ENCODE results near the gene PLA1A.
A peak's percentile ranks its signal among the peaks of the same experiment; 100 is the strongest.

Gene PLA1A

DNA sequence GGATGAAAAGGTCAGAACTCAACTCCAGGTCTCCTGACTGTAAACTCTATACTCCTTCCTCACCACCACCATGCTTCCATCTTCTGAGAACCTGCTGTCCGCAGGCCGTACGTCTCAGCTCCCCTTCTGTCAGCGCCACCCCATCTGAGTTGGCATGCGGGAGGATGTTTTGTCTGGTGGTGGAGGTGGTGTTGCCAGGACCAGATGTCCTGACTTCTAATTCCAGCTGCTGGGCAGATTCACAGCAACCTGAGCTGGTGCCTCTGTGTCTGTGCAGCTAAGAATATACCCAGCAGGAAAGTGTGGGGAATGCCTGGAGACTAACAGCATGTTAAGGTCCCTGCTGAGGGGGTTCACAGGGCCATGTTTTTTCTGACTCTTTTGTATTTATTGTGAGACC lies 23.2 kb downstream of the PLA1A start:
- Histone ChIP-seq H3K4me3 (ENCODE audit: low read length in 2 of 2) (no peak overlapping the region), H3K36me3 (replicated peaks in 1 of 2; ENCODE audit: control insufficient read depth in 2 of 2, insufficient read depth in 2 of 2, low read length in 2 of 2) (no peaks in the 10 kb centered on the region), H3K27ac (replicated peaks; ENCODE audit: low read length) (no peak overlapping the region), H4K91ac (ENCODE audit: low read depth, low read length, poor library complexity) (no peak overlapping the region), H3K23ac (ENCODE audit: low read depth, low read length, poor library complexity) (no peak overlapping the region), H2AFZ (ENCODE audit: low read length) (no peak overlapping the region), H3K9ac (ENCODE audit: low read depth, low read length, poor library complexity) (no peak overlapping the region), H3K4me2 (ENCODE audit: insufficient read depth, low read length, poor library complexity, severe bottlenecking) (no peak overlapping the region), H3K4ac (ENCODE audit: low read length) (no peak overlapping the region), H3K27me3 (ENCODE audit: control insufficient read depth in 3 of 3, insufficient read depth in 3 of 3, low read depth in 1 of 3, low read length in 3 of 3) (peaks cover 0 to 25% (median 0%) of the 10 kb centered on the region in 3 experiments), H3K18ac (ENCODE audit: low read length) (no peak overlapping the region), H2BK15ac (ENCODE audit: low read length) (no peak overlapping the region), H2BK12ac (ENCODE audit: low read length) (no peak overlapping the region), H2AK5ac (ENCODE audit: low read depth, low read length) (no peak overlapping the region), H4K8ac (ENCODE audit: low read depth, low read length) (no peak overlapping the region), H3K4me1 (ENCODE audit: control insufficient read depth in 2 of 2, insufficient read depth in 1 of 2, low read depth in 1 of 2, low read length in 2 of 2) (peaks cover 4% of the 10 kb centered on the region in 2 donors), H3K14ac (ENCODE audit: low read length) (no peak overlapping the region), H2BK120ac (ENCODE audit: low read depth, low read length) (no peak overlapping the region), H3K9me3 (replicated peaks in 1 of 2; ENCODE audit: control insufficient read depth in 2 of 2, insufficient read depth in 1 of 2, low read depth in 1 of 2, low read length in 2 of 2) (no peaks in the 10 kb centered on the region), H2BK5ac (ENCODE audit: low read length) (no peak overlapping the region), H3K79me1 (ENCODE audit: low read depth, low read length) (no peaks in the 10 kb centered on the region)
- no CpG with 5 or more reads among the region's 5 CpGs for WGBS, 2 donors (ENCODE audit: extremely low coverage in 2 of 2, insufficient read length in 2 of 2, insufficient replicate concordance in 1 of 2)
- DNase-seq (ENCODE audit: low spot score) = no peak

DNA sequence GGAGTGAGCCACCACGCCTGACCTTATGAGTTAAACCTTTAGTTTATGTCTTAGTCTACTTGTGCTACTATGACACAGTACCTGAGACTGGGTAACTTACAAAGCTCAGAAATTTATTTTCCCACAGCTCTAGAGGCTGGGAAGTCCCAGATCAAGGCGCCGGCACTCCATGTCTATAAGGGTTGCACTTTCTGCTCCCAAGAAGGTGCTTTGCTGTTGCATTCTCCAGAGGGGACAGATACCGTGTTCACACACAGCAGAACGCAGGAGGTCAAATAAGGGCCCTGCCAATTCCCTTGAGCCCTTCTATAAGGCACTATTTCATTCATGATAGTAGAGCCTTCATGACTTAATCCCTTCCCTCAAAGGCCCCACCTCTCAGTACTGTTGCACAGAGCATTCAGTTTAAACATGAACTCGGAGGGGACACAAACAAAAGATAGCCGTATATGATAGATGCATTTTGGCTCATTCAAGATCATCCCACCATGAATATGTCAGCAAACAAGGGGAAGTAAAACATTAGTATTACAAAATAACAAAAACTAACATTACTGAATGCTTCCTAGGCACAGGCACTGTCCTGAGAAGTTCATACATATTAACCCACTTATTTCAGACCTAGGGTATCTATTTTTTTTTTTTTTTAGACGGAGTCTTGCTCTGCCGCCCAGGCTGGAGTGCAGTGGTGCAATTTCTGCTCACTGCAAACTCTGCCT lies 26.5 kb downstream of the PLA1A start:
- DNase-seq (ENCODE audit: low spot score) = no peak
- Histone ChIP-seq H3K4me3 (ENCODE audit: low read length in 2 of 2) (no peak overlapping the region), H3K9ac (ENCODE audit: low read depth, low read length, poor library complexity) (no peak overlapping the region), H3K14ac (ENCODE audit: low read length) (no peak overlapping the region), H3K79me1 (ENCODE audit: low read depth, low read length) (no peaks in the 10 kb centered on the region), H3K4me2 (ENCODE audit: insufficient read depth, low read length, poor library complexity, severe bottlenecking) (no peak overlapping the region), H3K9me3 (replicated peaks in 1 of 2; ENCODE audit: control insufficient read depth in 2 of 2, insufficient read depth in 1 of 2, low read depth in 1 of 2, low read length in 2 of 2) (no peaks in the 10 kb centered on the region), H3K27me3 (ENCODE audit: control insufficient read depth in 3 of 3, insufficient read depth in 3 of 3, low read depth in 1 of 3, low read length in 3 of 3) (peaks cover 0 to 12% (median 0%) of the 10 kb centered on the region in 3 experiments), H2BK120ac (ENCODE audit: low read depth, low read length) (no peak overlapping the region), H2AK5ac (ENCODE audit: low read depth, low read length) (no peak overlapping the region), H3K18ac (ENCODE audit: low read length) (no peak overlapping the region), H3K36me3 (replicated peaks in 1 of 2; ENCODE audit: control insufficient read depth in 2 of 2, insufficient read depth in 2 of 2, low read length in 2 of 2) (no peaks in the 10 kb centered on the region), H3K23ac (ENCODE audit: low read depth, low read length, poor library complexity) (no peak overlapping the region), H3K4ac (ENCODE audit: low read length) (no peak overlapping the region), H4K8ac (ENCODE audit: low read depth, low read length) (no peak overlapping the region), H3K4me1 (ENCODE audit: control insufficient read depth in 2 of 2, insufficient read depth in 1 of 2, low read depth in 1 of 2, low read length in 2 of 2) (peaks cover 7 to 11% of the 10 kb centered on the region in 2 donors), H3K27ac (replicated peaks; ENCODE audit: low read length) (no peak overlapping the region), H2BK12ac (ENCODE audit: low read length) (no peak overlapping the region), H2AFZ (ENCODE audit: low read length) (no peak overlapping the region), H2BK15ac (ENCODE audit: low read length) (no peak overlapping the region), H4K91ac (ENCODE audit: low read depth, low read length, poor library complexity) (no peak overlapping the region), H2BK5ac (ENCODE audit: low read length) (no peak overlapping the region)
- no CpG with 5 or more reads among the region's 9 CpGs for WGBS, 2 donors (ENCODE audit: extremely low coverage in 2 of 2, insufficient read length in 2 of 2, insufficient replicate concordance in 1 of 2)

DNA sequence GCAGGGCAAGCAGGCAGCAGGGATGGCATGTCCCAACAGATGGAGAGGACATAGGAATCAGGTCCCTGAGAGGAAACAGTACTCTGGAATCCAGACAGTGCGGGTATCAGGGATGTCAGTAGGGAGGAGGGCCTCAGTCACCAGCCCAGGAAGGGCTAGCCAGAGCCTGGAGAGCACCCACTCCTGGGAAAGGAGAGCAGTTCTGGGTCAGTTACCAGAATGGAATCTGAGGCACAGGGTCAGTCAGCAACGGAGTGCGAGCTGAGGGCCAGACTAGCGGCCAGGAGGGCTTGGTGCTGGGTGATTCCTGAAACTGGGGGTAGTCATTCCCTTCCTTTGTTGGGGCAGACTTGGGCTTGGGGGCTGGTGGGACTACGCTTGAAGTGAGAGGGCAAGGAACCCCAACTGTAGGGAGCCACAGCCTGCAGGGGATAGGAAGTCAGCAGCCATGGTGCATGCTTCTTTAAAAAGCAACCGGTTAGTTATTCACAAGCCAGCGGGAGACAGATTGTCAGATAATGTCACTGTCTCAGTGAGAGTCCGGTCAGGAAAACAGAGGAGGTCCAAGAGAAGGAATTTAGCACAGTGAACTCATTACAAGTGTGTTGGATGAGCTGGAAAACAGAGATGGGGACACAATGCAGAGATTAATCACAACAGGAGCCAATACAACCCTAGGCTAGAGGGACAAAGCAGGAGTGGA lies 27.9 kb downstream of the PLA1A start:
- Histone ChIP-seq H3K18ac (ENCODE audit: low read length) (peak overlapping the region; percentile 2), H3K79me1 (ENCODE audit: low read depth, low read length) (no peaks in the 10 kb centered on the region), H2BK15ac (ENCODE audit: low read length) (no peak overlapping the region), H3K27ac (replicated peaks; ENCODE audit: low read length) (no peak overlapping the region), H4K91ac (ENCODE audit: low read depth, low read length, poor library complexity) (no peak overlapping the region), H3K9me3 (replicated peaks in 1 of 2; ENCODE audit: control insufficient read depth in 2 of 2, insufficient read depth in 1 of 2, low read depth in 1 of 2, low read length in 2 of 2) (no peaks in the 10 kb centered on the region), H3K4me2 (ENCODE audit: insufficient read depth, low read length, poor library complexity, severe bottlenecking) (no peak overlapping the region), H3K9ac (ENCODE audit: low read depth, low read length, poor library complexity) (no peak overlapping the region), H4K8ac (ENCODE audit: low read depth, low read length) (no peak overlapping the region), H3K23ac (ENCODE audit: low read depth, low read length, poor library complexity) (no peak overlapping the region), H3K27me3 (ENCODE audit: control insufficient read depth in 3 of 3, insufficient read depth in 3 of 3, low read depth in 1 of 3, low read length in 3 of 3) (peaks cover 0 to 4% (median 0%) of the 10 kb centered on the region in 3 experiments), H2BK12ac (ENCODE audit: low read length) (peak overlapping the region; percentile 31), H3K14ac (ENCODE audit: low read length) (no peak overlapping the region), H3K36me3 (replicated peaks in 1 of 2; ENCODE audit: control insufficient read depth in 2 of 2, insufficient read depth in 2 of 2, low read length in 2 of 2) (no peaks in the 10 kb centered on the region), H2BK5ac (ENCODE audit: low read length) (no peak overlapping the region), H3K4ac (ENCODE audit: low read length) (no peak overlapping the region), H3K4me3 (ENCODE audit: low read length in 2 of 2) (peak overlapping the region in 1 of 2 donors; percentile 5), H3K4me1 (ENCODE audit: control insufficient read depth in 2 of 2, insufficient read depth in 1 of 2, low read depth in 1 of 2, low read length in 2 of 2) (peaks cover 7 to 12% of the 10 kb centered on the region in 2 donors), H2AK5ac (ENCODE audit: low read depth, low read length) (no peak overlapping the region), H2BK120ac (ENCODE audit: low read depth, low read length) (no peak overlapping the region), H2AFZ (ENCODE audit: low read length) (peak overlapping the region; percentile 92)
- DNase-seq (ENCODE audit: low spot score) = no peak
- WGBS, 2 donors (ENCODE audit: extremely low coverage in 2 of 2, insufficient read length in 2 of 2, insufficient replicate concordance in 1 of 2) = no CpG with 5 or more reads among the region's 8 CpGs

DNA sequence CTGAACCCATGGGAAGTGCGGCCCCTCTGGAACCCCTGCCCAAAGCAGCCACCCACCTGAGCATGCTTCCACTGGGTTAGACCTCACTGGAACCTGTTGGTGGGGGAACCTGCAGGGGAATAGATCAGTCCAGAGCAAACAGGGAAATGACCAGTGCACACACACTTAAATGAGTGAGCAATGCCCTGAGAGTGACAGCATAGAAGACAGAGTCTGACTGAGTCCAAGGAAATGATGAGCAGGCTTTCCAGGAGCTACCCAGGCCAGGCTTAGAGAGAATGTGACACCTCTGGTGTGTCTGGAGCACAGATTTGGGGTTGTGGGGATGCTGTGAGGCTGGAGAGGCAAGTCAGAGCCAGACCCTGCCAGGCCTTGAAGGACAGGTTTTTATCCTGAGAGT lies 28.5 kb downstream of the PLA1A start:
- Histone ChIP-seq H3K27ac (replicated peaks; ENCODE audit: low read length) (no peak overlapping the region), H3K36me3 (replicated peaks in 1 of 2; ENCODE audit: control insufficient read depth in 2 of 2, insufficient read depth in 2 of 2, low read length in 2 of 2) (no peaks in the 10 kb centered on the region), H3K4me3 (ENCODE audit: low read length in 2 of 2) (no peak overlapping the region), H2BK15ac (ENCODE audit: low read length) (no peak overlapping the region), H3K9ac (ENCODE audit: low read depth, low read length, poor library complexity) (no peak overlapping the region), H3K4me2 (ENCODE audit: insufficient read depth, low read length, poor library complexity, severe bottlenecking) (no peak overlapping the region), H2AK5ac (ENCODE audit: low read depth, low read length) (no peak overlapping the region), H4K8ac (ENCODE audit: low read depth, low read length) (no peak overlapping the region), H3K23ac (ENCODE audit: low read depth, low read length, poor library complexity) (no peak overlapping the region), H4K91ac (ENCODE audit: low read depth, low read length, poor library complexity) (no peak overlapping the region), H3K27me3 (ENCODE audit: control insufficient read depth in 3 of 3, insufficient read depth in 3 of 3, low read depth in 1 of 3, low read length in 3 of 3) (peaks cover 0 to 2% (median 0%) of the 10 kb centered on the region in 3 experiments), H2BK120ac (ENCODE audit: low read depth, low read length) (no peak overlapping the region), H2AFZ (ENCODE audit: low read length) (peak overlapping the region; percentile 92), H3K79me1 (ENCODE audit: low read depth, low read length) (no peaks in the 10 kb centered on the region), H2BK12ac (ENCODE audit: low read length) (no peak overlapping the region), H3K18ac (ENCODE audit: low read length) (peak overlapping the region; percentile 2), H3K4ac (ENCODE audit: low read length) (no peak overlapping the region), H3K9me3 (replicated peaks in 1 of 2; ENCODE audit: control insufficient read depth in 2 of 2, insufficient read depth in 1 of 2, low read depth in 1 of 2, low read length in 2 of 2) (no peaks in the 10 kb centered on the region), H2BK5ac (ENCODE audit: low read length) (no peak overlapping the region), H3K4me1 (ENCODE audit: control insufficient read depth in 2 of 2, insufficient read depth in 1 of 2, low read depth in 1 of 2, low read length in 2 of 2) (peaks cover 7 to 12% of the 10 kb centered on the region in 2 donors), H3K14ac (ENCODE audit: low read length) (no peak overlapping the region)
- WGBS, 2 donors (ENCODE audit: extremely low coverage in 2 of 2, insufficient read length in 2 of 2, insufficient replicate concordance in 1 of 2) = no CpG with 5 or more reads among the region's 1 CpG
- DNase-seq (ENCODE audit: low spot score) = no peak

All from neuronal stem cell (in vitro differentiated cells).